CD14-positive monocyte (primary cell): ENCODE results near the gene NFATC2. TPM values are rescaled to one million over a fixed set of nuclear protein-coding genes. Genes with fewer than 3 reads are reported as not detected.

Source experiments
- DNase-seq, 3 donors: peaks; one replicate each; pipeline ENCODE4 v3.0.0-alpha.2; 2011 to 2022
- H2AFZ ChIP-seq: 2 replicates; pipeline ENCODE4 v1.6.0; 2012; ENCODE audit warnings: mild to moderate bottlenecking, low read depth, low read length, inconsistent platforms; ENCODE audit not compliant: insufficient read depth, poor library complexity, severe bottlenecking
- H3K27ac ChIP-seq, 2 donors: 1 replicate in 1 of 2; 2 replicates in 1 of 2; pipeline ENCODE4 v1.5.1; 2012 to 2013; ENCODE audit warnings: low read length in 2 of 2, control low read depth in 1 of 2, inconsistent platforms in 1 of 2, low read depth in 1 of 2, mild to moderate bottlenecking in 1 of 2
- H3K27me3 ChIP-seq, 2 donors: one replicate each; pipeline versions ENCODE4 v1.6.0 to v1.6.1; 2011 to 2013; ENCODE audit warnings: low read length in 2 of 2; ENCODE audit not compliant: control insufficient read depth in 2 of 2, insufficient read depth in 2 of 2
- H3K36me3 ChIP-seq, 2 donors: replicated peaks in 1 of 2; 1 replicate in 1 of 2; 2 replicates in 1 of 2; pipeline versions ENCODE4 v1.5.1 to v1.6.1; 2012 to 2013; ENCODE audit warnings: low read length in 2 of 2, control low read depth in 1 of 2, inconsistent platforms in 1 of 2, mild to moderate bottlenecking in 1 of 2; ENCODE audit not compliant: insufficient read depth in 2 of 2, control insufficient read depth in 1 of 2
- H3K4me1 ChIP-seq, 2 donors: 1 replicate in 1 of 2; 2 replicates in 1 of 2; pipeline versions ENCODE4 v1.5.1 to v1.6.1; 2012 to 2013; ENCODE audit warnings: low read length in 2 of 2, control low read depth in 1 of 2, inconsistent platforms in 1 of 2, mild to moderate bottlenecking in 1 of 2, moderate library complexity in 1 of 2; ENCODE audit not compliant: insufficient read depth in 2 of 2, control insufficient read depth in 1 of 2
- H3K4me2 ChIP-seq: replicated peaks from 2 replicates; pipeline ENCODE3; 2012; ENCODE audit warnings: low read length, moderate library complexity, mild to moderate bottlenecking; ENCODE audit not compliant: poor library complexity, severe bottlenecking; ENCODE audit errors: extremely low read depth
- H3K4me3 ChIP-seq, 3 experiments: fragments of 200-600 bp in 1 of 3; sonication (generic) in 1 of 3; replicated peaks in 1 of 3; 1 replicate in 2 of 3; 2 replicates in 1 of 3; pipeline ENCODE4 v1.5.1; 2011 to 2013; ENCODE audit warnings: low read length in 3 of 3, mild to moderate bottlenecking in 3 of 3, control low read depth in 2 of 3, low read depth in 2 of 3, inconsistent platforms in 1 of 3, moderate library complexity in 1 of 3
- H3K79me2 ChIP-seq: 2 replicates; pipeline ENCODE4 v1.6.0; 2012; ENCODE audit warnings: mild to moderate bottlenecking, control low read depth, inconsistent platforms, low read length, moderate library complexity; ENCODE audit not compliant: insufficient read depth
- H3K9ac ChIP-seq: 2 replicates; pipeline ENCODE4 v1.6.0; 2017; ENCODE audit warnings: low read length, mild to moderate bottlenecking; ENCODE audit not compliant: insufficient read depth, poor library complexity, severe bottlenecking
- H3K9me3 ChIP-seq, 2 donors: replicated peaks in 1 of 2; 1 replicate in 1 of 2; 2 replicates in 1 of 2; pipeline versions ENCODE4 v1.5.1 to v1.6.1; 2012 to 2013; ENCODE audit warnings: low read length in 2 of 2, control low read depth in 1 of 2; ENCODE audit not compliant: control insufficient read depth in 1 of 2, insufficient read depth in 1 of 2
- H4K20me1 ChIP-seq: 2 replicates; pipeline ENCODE4 v1.6.0; 2012; ENCODE audit warnings: mild to moderate bottlenecking, low read length, control low read depth, moderate library complexity; ENCODE audit not compliant: insufficient read depth
- H3K27ac Mint-ChIP-seq, 7 donors: one replicate each; pipeline ENCODE4 v1.8.0; 2020; ENCODE audit warnings: mild to moderate bottlenecking in 7 of 7, mixed read lengths in 7 of 7, moderate library complexity in 6 of 7, inconsistent platforms in 2 of 7
- H3K27me3 Mint-ChIP-seq, 3 donors: one replicate each; pipeline ENCODE4 v1.8.0; 2021 to 2022; ENCODE audit warnings: low read depth in 3 of 3, mild to moderate bottlenecking in 3 of 3, mixed read lengths in 3 of 3, moderate library complexity in 3 of 3, inconsistent platforms in 1 of 3
- H3K36me3 Mint-ChIP-seq, 2 donors: one replicate each; pipeline ENCODE4 v1.8.0; 2020; ENCODE audit warnings: mixed read lengths in 2 of 2, inconsistent platforms in 1 of 2, mild to moderate bottlenecking in 1 of 2
- H3K4me1 Mint-ChIP-seq: one replicate; pipeline ENCODE4 v1.8.0; 2020; ENCODE audit warnings: mild to moderate bottlenecking, mixed read lengths
- H3K4me3 Mint-ChIP-seq, 2 donors: one replicate each; pipeline ENCODE4 v1.8.0; 2020; ENCODE audit warnings: mild to moderate bottlenecking in 2 of 2, mixed read lengths in 2 of 2, moderate library complexity in 1 of 2
- H3K9me3 Mint-ChIP-seq, 7 donors: one replicate each; pipeline ENCODE4 v1.8.0; 2020 to 2022; ENCODE audit warnings: mixed read lengths in 7 of 7, mild to moderate bottlenecking in 6 of 7, moderate library complexity in 6 of 7, inconsistent platforms in 2 of 7
- CTCF ChIP-seq: fragments of 200-600 bp; IDR thresholded peaks from one replicate; pipeline ENCODE4 v1.8.0; 2022; ENCODE audit warnings: antibody characterized with exemption, mild to moderate bottlenecking
- WGBS: methylation state at CpG from one replicate; pipeline ENCODE4 v1.1.5; 2013; ENCODE audit warnings: missing lambda C conversion rate; ENCODE audit not compliant: insufficient coverage; 5-methylcytosine and 5-hydroxymethylcytosine counted together
- intact Hi-C, 2 donors: fragments of 100-400 bp; cut with micrococcal nuclease; formaldehyde crosslinking; loops; one replicate each; pipeline versions ENCODE4 v1.15.0 to v1.15.1; 2023
- polyA plus RNA-seq, 3 donors: library from polyadenylated mRNA; depleted of rRNA in 1 of 3; unstranded in 2 of 3; stranded (reverse) in 1 of 3; fragments of 300-500 nt in 2 of 3; fragments of >200 nt in 1 of 3; fragmentation: Illumina TruSeq in 2 of 3; gene quantifications; 1 replicate in 2 of 3; 2 replicates in 1 of 3; pipeline ENCODE4 v1.2.3, GENCODE V29; 2012 to 2021

Gene NFATC2
- polyA plus RNA-seq, 3 donors = 0.03 to 0.18 (median 0.11) TPM

GRCh38 chr20:51497542-51498467 lies 44.7 kb downstream of the NFATC2 start:
- no peaks in the 10 kb centered on the region for H3K9me3 Mint-ChIP-seq
- WGBS = 8% methylated on average over 10 of the region's 21 CpGs
- Histone ChIP-seq H3K27me3 (peaks cover 0 to 2% of the 10 kb centered on the region in 2 donors), H3K4me3 (peak overlapping the region in 1 of 3 experiments; percentile 58), H3K27ac (peak overlapping the region; percentile 1 to 30), H2AFZ (peak overlapping the region; percentile 58), H3K4me1 (peaks cover 29 to 32% of the 10 kb centered on the region in 2 donors), H3K4me2 (peak overlapping the region; percentile 59), H3K79me2 (no peaks in the 10 kb centered on the region), H4K20me1 (no peaks in the 10 kb centered on the region), H3K36me3 (no peaks in the 10 kb centered on the region), H3K9me3 (no peaks in the 10 kb centered on the region), H3K9ac (peak overlapping the region; percentile 30)
- H3K4me3 Mint-ChIP-seq = peak overlapping the region; percentile 62 to 74
- H3K27me3 Mint-ChIP-seq = peaks cover 7 to 23% (median 9%) of the 10 kb centered on the region in 3 donors
- H3K4me1 Mint-ChIP-seq = peaks cover 45% of the 10 kb centered on the region
- intact Hi-C loops = no loop called here
- peak overlapping the region in 5 of 7 donors; percentile 17 to 73 (median 67) for H3K27ac Mint-ChIP-seq
- DNase-seq = peak in 2 of 3 donors; percentile 20 to 40
- TF ChIP-seq CTCF = no peak
- H3K36me3 Mint-ChIP-seq = no peaks in the 10 kb centered on the region

GRCh38 chr20:51496964-51497363 lies 45.6 kb downstream of the NFATC2 start:
- H3K27ac ChIP-seq = no peak overlapping the region
- H3K27me3 Mint-ChIP-seq = peaks cover 13 to 32% (median 17%) of the 10 kb centered on the region in 3 donors
- H3K9me3 ChIP-seq = no peaks in the 10 kb centered on the region
- H3K4me2 ChIP-seq = peak overlapping the region; percentile 59
- peaks cover 0 to 4% of the 10 kb centered on the region in 2 donors for H3K36me3 Mint-ChIP-seq
- H3K36me3 ChIP-seq = no peaks in the 10 kb centered on the region
- H4K20me1 ChIP-seq = no peaks in the 10 kb centered on the region
- peaks cover 0 to 2% (median 0%) of the 10 kb centered on the region in 7 donors for H3K9me3 Mint-ChIP-seq
- no peak overlapping the region for H3K9ac ChIP-seq
- no peak for DNase-seq
- H3K27ac Mint-ChIP-seq = no peak overlapping the region
- WGBS = 73% methylated on average over 4 of the region's 7 CpGs
- H3K4me3 ChIP-seq = peak overlapping the region in 1 of 3 experiments; percentile 58
- peaks cover 53% of the 10 kb centered on the region for H3K4me1 Mint-ChIP-seq
- H3K4me3 Mint-ChIP-seq = peak overlapping the region in 1 of 2 donors; percentile 74
- H2AFZ ChIP-seq = peak overlapping the region; percentile 58
- no peaks in the 10 kb centered on the region for H3K79me2 ChIP-seq
- no peak for TF ChIP-seq CTCF
- H3K4me1 ChIP-seq = peaks cover 37 to 40% of the 10 kb centered on the region in 2 donors
- peaks cover 0 to 11% of the 10 kb centered on the region in 2 donors for H3K27me3 ChIP-seq
- intact Hi-C loops = no loop called here
